Body of pancreas (tissue), 4 donors: ENCODE results near the gene THSD4.
"Not testable (repeated sequence)": the region's sequence is repeated elsewhere in the genome, so short reads cannot be mapped to it uniquely, and the experiment has no call there.

ENCODE experiments used
- CTCF ChIP-seq, 7 experiments: fragments of 450-650 bp in 4 of 7; fragments of 200-600 bp in 3 of 7; sonication (generic) in 3 of 7; IDR thresholded peaks; one replicate each; pipeline ENCODE4 v1.5.1; 2016 to 2019; ENCODE audit warnings: antibody characterized with exemption in 7 of 7
- POLR2A ChIP-seq, 3 donors: fragments of 450-650 bp; IDR thresholded peaks; one replicate each; pipeline ENCODE4 v1.6.1; 2016; ENCODE audit warnings: antibody characterized with exemption in 3 of 3, mild to moderate bottlenecking in 2 of 3

DNA sequence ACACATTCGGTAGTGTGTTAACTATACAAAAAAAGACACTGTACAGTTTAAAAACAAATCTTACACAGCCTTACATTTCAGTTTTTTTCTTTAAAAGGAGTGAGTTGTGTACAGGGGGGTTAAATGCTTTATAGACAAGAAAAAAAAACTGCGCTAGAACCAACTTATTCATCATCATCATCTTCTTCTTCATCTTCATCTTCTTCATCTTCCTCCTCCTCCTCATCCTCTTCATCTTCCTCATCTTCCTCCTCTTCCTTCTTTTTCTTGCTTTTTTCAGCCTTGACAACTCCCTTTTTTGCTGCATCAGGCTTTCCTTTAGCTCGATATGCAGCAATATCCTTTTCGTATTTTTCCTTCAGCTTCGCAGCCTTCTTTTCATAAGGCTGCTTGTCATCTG is 49.3 kb downstream of the THSD4 start:
- not testable (repeated sequence) for TF ChIP-seq CTCF, POLR2A (IDR thresholded peaks at IDR 0.05)
